ENCODE results near the gene MOB3A.

Gene MOB3A

DNA sequence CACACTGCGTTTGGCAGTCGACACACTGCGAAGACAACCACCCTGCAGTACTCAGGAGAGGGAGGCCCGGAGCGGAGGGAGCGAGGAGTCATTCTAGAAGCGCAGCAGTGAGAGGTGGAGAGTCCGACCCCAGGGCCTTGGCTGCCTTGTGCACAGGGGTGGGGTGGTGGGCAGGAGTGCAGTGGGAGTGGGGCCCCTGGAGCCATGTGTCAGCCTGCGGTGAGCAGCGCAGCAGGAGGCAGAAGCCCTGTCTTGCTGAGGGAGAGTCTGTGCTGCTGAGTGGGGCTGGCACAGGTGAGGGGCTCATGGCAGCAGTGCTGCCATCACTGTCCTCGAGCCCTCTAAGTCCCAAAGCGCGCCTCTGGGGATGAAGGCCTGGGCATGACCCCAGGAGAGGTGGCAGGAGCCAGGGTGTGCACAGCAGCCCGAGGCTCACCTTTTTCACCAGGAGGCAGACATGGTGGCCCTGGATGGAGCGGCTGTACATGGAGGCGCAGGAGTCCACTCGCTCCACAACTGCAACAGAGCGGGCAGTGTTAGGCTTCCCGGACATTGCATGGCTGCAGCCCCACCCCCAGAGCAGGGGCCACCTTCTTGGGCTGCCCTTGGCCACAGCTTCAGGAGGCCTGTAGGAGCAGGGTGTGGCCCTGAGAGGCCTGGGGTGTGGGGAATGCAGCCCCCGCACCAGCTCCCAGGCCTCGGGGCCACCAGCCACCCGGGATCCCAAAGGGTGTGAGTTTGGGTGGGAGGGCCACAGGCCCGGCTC, 12.3 kb upstream of the MOB3A start (continued):
- TF ChIP-seq, protein P1, sequence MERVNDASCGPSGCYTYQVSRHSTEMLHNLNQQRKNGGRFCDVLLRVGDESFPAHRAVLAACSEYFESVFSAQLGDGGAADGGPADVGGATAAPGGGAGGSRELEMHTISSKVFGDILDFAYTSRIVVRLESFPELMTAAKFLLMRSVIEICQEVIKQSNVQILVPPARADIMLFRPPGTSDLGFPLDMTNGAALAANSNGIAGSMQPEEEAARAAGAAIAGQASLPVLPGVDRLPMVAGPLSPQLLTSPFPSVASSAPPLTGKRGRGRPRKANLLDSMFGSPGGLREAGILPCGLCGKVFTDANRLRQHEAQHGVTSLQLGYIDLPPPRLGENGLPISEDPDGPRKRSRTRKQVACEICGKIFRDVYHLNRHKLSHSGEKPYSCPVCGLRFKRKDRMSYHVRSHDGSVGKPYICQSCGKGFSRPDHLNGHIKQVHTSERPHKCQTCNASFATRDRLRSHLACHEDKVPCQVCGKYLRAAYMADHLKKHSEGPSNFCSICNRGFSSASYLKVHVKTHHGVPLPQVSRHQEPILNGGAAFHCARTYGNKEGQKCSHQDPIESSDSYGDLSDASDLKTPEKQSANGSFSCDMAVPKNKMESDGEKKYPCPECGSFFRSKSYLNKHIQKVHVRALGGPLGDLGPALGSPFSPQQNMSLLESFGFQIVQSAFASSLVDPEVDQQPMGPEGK (CRISPR knock-in tag; IDR thresholded peaks at IDR 0.05; ENCODE audit: borderline replicate concordance), result no peak
- no peak for TF ChIP-seq GLIS3 (CRISPR knock-in tag; IDR thresholded peaks at IDR 0.05)
- TF ChIP-seq, protein P2, sequence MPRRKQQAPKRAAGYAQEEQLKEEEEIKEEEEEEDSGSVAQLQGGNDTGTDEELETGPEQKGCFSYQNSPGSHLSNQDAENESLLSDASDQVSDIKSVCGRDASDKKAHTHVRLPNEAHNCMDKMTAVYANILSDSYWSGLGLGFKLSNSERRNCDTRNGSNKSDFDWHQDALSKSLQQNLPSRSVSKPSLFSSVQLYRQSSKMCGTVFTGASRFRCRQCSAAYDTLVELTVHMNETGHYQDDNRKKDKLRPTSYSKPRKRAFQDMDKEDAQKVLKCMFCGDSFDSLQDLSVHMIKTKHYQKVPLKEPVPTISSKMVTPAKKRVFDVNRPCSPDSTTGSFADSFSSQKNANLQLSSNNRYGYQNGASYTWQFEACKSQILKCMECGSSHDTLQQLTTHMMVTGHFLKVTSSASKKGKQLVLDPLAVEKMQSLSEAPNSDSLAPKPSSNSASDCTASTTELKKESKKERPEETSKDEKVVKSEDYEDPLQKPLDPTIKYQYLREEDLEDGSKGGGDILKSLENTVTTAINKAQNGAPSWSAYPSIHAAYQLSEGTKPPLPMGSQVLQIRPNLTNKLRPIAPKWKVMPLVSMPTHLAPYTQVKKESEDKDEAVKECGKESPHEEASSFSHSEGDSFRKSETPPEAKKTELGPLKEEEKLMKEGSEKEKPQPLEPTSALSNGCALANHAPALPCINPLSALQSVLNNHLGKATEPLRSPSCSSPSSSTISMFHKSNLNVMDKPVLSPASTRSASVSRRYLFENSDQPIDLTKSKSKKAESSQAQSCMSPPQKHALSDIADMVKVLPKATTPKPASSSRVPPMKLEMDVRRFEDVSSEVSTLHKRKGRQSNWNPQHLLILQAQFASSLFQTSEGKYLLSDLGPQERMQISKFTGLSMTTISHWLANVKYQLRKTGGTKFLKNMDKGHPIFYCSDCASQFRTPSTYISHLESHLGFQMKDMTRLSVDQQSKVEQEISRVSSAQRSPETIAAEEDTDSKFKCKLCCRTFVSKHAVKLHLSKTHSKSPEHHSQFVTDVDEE (CRISPR knock-in tag; IDR thresholded peaks at IDR 0.05), result no peak
- no peak for TF ChIP-seq TCF4 (CRISPR knock-in tag; IDR thresholded peaks at IDR 0.05; ENCODE audit: borderline replicate concordance)

DNA sequence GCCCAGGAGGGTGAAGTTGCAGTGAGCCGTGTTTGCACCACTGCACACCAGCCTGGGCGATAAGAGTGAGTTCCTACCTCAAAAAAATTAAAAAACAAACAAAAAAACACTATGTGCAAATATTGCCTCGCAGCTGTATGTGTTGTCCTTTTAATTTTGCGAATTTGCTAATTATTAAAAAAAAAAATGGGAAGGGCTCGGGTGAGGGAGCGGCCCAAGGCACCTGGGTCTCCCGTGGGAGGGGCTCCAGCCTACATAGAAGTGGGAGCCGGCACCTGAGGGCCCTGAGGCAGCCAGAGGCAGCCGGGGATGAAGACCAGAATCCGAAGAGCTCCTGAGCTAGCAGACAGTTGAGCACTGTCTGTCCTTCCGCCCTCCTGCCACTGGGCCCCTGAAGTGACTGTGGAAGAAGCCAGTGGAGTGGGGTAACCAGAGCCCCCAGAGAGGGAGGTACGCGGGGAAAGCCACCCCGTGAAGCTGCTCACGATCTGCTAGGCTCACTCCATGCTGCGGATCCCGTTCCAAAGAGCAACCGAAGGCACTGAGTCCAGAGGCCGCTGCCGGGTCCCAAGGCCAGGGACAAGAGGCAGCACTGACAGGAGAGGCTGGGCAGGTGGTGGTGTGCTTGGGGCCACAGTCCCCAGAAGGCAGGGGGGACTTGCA, 7.0 kb upstream of the MOB3A start:
- no peak for TF ChIP-seq RARB (CRISPR knock-in tag; IDR thresholded peaks at IDR 0.05)
- no peak for TF ChIP-seq ZNF8 (CRISPR knock-in tag; IDR thresholded peaks at IDR 0.05)
- TF ChIP-seq, protein P1 (CRISPR knock-in tag; IDR thresholded peaks at IDR 0.05; ENCODE audit: borderline replicate concordance), result no peak
- TF ChIP-seq ZNF70 (CRISPR knock-in tag; IDR thresholded peaks at IDR 0.05), result no peak
- TF ChIP-seq ZFP30 (CRISPR knock-in tag; IDR thresholded peaks at IDR 0.05), result no peak
- no peak for ATAC-seq

DNA sequence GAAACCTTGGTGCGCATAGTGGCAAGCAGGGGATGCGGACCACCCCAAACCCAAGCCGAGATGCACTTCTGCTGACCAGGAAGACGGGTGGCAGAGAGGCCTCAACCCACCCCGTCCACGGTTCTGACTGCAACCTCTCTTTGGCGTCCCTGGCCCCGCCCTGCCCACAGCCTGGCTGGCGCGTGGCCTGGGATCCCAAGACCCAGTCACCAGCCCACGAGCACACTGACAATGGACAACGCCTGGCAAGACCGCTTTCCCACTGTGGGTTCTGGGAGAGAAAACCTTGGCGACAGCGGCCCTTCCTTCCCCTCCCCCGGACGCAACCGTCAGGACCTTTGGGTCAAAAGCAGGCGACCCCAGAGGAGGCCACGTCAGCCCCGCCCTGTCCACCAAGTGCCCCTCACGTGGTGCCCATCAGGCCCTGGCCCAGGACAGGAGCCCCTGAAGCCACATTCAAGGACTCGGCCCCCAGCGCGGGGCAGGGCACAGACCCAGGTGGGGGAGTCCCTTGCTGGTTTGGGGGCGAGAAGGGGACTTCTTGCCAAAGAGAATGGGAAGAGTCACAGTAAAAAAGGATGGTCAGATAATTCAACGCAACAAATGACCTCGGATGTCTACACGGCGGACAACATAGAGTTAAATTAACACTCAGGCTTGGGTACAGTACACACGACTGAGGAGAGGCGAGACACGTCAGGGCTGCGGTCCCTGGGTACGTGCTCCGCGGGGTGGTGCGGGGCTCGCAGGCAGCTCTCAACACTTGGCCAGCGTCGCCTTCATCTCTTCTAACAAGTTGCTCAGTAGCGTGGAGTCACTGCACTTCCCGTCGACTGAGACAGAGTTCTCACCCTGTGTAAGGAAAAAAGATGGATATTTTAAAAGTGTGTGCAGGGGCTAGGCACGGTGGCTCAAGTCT, 5.5 kb upstream of the MOB3A start:
- ATAC-seq, result no peak
- TF ChIP-seq SNAI2 (CRISPR knock-in tag; IDR thresholded peaks at IDR 0.05) (no peak), PPARA (CRISPR knock-in tag; IDR thresholded peaks at IDR 0.05; ENCODE audit: borderline replicate concordance) (no peak), ESRRG (CRISPR knock-in tag; IDR thresholded peaks at IDR 0.05) (no peak), RARB (CRISPR knock-in tag; IDR thresholded peaks at IDR 0.05) (no peak), ZNF8 (CRISPR knock-in tag; IDR thresholded peaks at IDR 0.05) (no peak), ZNF70 (CRISPR knock-in tag; IDR thresholded peaks at IDR 0.05) (no peak), TCF4 (CRISPR knock-in tag; IDR thresholded peaks at IDR 0.05; ENCODE audit: borderline replicate concordance) (no peak), ZNF565 (CRISPR knock-in tag; conservative IDR thresholded peaks at IDR 0.05; ENCODE audit: low read depth) (no peak)
- TF ChIP-seq, protein P3, sequence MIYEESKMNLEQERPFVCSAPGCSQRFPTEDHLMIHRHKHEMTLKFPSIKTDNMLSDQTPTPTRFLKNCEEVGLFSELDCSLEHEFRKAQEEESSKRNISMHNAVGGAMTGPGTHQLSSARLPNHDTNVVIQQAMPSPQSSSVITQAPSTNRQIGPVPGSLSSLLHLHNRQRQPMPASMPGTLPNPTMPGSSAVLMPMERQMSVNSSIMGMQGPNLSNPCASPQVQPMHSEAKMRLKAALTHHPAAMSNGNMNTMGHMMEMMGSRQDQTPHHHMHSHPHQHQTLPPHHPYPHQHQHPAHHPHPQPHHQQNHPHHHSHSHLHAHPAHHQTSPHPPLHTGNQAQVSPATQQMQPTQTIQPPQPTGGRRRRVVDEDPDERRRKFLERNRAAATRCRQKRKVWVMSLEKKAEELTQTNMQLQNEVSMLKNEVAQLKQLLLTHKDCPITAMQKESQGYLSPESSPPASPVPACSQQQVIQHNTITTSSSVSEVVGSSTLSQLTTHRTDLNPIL (CRISPR knock-in tag; IDR thresholded peaks at IDR 0.05; ENCODE audit: low read depth), result no peak

DNA sequence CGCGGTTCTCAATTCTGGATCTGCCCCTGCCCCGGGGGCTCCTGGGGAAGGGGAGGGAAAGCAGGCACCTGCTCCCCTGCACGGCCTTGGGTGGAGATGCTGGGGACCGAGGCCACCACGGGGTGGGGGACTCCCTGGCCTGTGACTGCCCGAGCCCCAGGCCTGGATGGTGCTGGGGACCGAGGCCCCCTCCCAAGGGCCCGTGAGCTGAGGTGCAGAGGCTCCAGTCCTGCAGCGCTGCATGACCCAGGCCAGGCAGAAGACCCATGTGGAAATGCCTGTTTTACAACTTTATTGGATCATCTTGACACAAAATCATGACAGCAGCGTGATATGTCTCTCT, 4.6 kb upstream of the MOB3A start:
- no peak for ATAC-seq
- TF ChIP-seq, protein P4, sequence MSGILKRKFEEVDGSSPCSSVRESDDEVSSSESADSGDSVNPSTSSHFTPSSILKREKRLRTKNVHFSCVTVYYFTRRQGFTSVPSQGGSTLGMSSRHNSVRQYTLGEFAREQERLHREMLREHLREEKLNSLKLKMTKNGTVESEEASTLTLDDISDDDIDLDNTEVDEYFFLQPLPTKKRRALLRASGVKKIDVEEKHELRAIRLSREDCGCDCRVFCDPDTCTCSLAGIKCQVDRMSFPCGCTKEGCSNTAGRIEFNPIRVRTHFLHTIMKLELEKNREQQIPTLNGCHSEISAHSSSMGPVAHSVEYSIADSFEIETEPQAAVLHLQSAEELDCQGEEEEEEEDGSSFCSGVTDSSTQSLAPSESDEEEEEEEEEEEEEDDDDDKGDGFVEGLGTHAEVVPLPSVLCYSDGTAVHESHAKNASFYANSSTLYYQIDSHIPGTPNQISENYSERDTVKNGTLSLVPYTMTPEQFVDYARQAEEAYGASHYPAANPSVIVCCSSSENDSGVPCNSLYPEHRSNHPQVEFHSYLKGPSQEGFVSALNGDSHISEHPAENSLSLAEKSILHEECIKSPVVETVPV (CRISPR knock-in tag; IDR thresholded peaks at IDR 0.05), result no peak

All from SK-N-SH treated with all-trans-retinoic acid at 6 μM for 48 hours (cell line).